Fibroblast of villous mesenchyme (primary cell): ENCODE measurements around the gene CSNK2B. TPM values are rescaled to one million over a fixed set of nuclear protein-coding genes. Genes with fewer than 3 reads are reported as not detected.

Experiments
- DNase-seq: peaks from one replicate; pipeline ENCODE4 v3.0.0-alpha.2; 2010; ENCODE audit warnings: low read depth
- H3K4me3 ChIP-seq: 2 replicates; pipeline ENCODE4 v1.5.1; 2011; ENCODE audit warnings: low read depth, mild to moderate bottlenecking, low read length
- CTCF ChIP-seq: IDR thresholded peaks from 2 replicates; pipeline ENCODE4 v1.5.1; 2012; ENCODE audit warnings: low read depth, mild to moderate bottlenecking, low read length; ENCODE audit not compliant: insufficient read depth
- total RNA-seq: library from RNA; depleted of rRNA; stranded (reverse); fragments of >200 nt; gene quantifications from 2 replicates; pipeline ENCODE4 v1.2.3, GENCODE V29; 2012

The CSNK2B gene
- total RNA-seq, 1 donor = 136 TPM

GRCh38 chr6:31700740-31701401 is 35.0 kb downstream of the CSNK2B start:
- H3K4me3 ChIP-seq = no peak overlapping the region
- TF ChIP-seq CTCF = no peak
- DNase-seq = no peak

- TF ChIP-seq CTCF = no peak
- peak overlapping the region; percentile 99 for H3K4me3 ChIP-seq
- peak; percentile 68 for DNase-seq
These were observed 36.0 kb downstream of the CSNK2B start for GRCh38 chr6:31701666-31702404.

- TF ChIP-seq CTCF = no peak
- DNase-seq = peak; percentile 34
- peak overlapping the region; percentile 99 for H3K4me3 ChIP-seq
These were observed 36.5 kb downstream of the CSNK2B start for GRCh38 chr6:31702405-31702818.

GRCh38 chr6:31702819-31703716 is 37.2 kb downstream of the CSNK2B start, which contains the start of gene ABHD16A:
ABHD16A (minus strand) TSS chr6:31703324; CDS start chr6:31703281, 43 bp downstream.
- TF ChIP-seq CTCF = no peak
- DNase-seq = peak; percentile 99
- peak within 1 kb of the TSS; percentile 99 for H3K4me3 ChIP-seq

GRCh38 chr6:31705931-31706330 is 40.1 kb downstream of the CSNK2B start:
- H3K4me3 ChIP-seq = no peak overlapping the region
- no peak for TF ChIP-seq CTCF
- no peak for DNase-seq

GRCh38 chr6:31706599-31706998 is 40.7 kb downstream of the CSNK2B start, which contains the start of gene LY6G6F:
LY6G6F (plus strand) TSS chr6:31706866; CDS start chr6:31706907, 41 bp downstream.
- no peak for DNase-seq
- H3K4me3 ChIP-seq = no peak within 1 kb of the TSS
- no peak for TF ChIP-seq CTCF
